ENCODE data around the gene GLB1L3.
"Not testable (repeated sequence)": the region's sequence is repeated elsewhere in the genome, so short reads cannot be mapped to it uniquely, and the experiment has no call there.

GLB1L3 gene

GRCh38 chr11:134337051-134337450 is 60.9 kb downstream of the GLB1L3 start:
- H3K27me3 ChIP-seq (ENCODE audit: insufficient read depth, low read length): no peaks in the 10 kb centered on the region
- no peak overlapping the region for H3K4me3 ChIP-seq (ENCODE audit: low read length)
- no peaks in the 10 kb centered on the region for H3K9me3 ChIP-seq (ENCODE audit: low read length)
- H2AFZ ChIP-seq (ENCODE audit: low read depth, low read length): no peak overlapping the region
- no peaks in the 10 kb centered on the region for H3K4me1 ChIP-seq (ENCODE audit: insufficient read depth, low read length)
- no peaks in the 10 kb centered on the region for H3K36me3 ChIP-seq (ENCODE audit: insufficient read depth, low read length)

- Histone ChIP-seq H3K9me3 (ENCODE audit: low read length) (no peaks in the 10 kb centered on the region), H2AFZ (ENCODE audit: low read depth, low read length) (no peak overlapping the region), H3K36me3 (ENCODE audit: insufficient read depth, low read length) (no peaks in the 10 kb centered on the region), H3K27me3 (ENCODE audit: insufficient read depth, low read length) (no peaks in the 10 kb centered on the region), H3K4me3 (ENCODE audit: low read length) (no peak overlapping the region), H3K4me1 (ENCODE audit: insufficient read depth, low read length) (no peaks in the 10 kb centered on the region)
Observed at GRCh38 chr11:134338068-134338467, 61.9 kb downstream of the GLB1L3 start.

GRCh38 chr11:134338654-134339053 is 62.5 kb downstream of the GLB1L3 start:
- Histone ChIP-seq H2AFZ (ENCODE audit: low read depth, low read length) (no peak overlapping the region), H3K9me3 (ENCODE audit: low read length) (no peaks in the 10 kb centered on the region)

GRCh38 chr11:134339756-134340155 is 63.6 kb downstream of the GLB1L3 start:
- Histone ChIP-seq H2AFZ (ENCODE audit: low read depth, low read length) (no peak overlapping the region), H3K4me3 (ENCODE audit: low read length) (no peak overlapping the region), H3K4me1 (ENCODE audit: insufficient read depth, low read length) (no peaks in the 10 kb centered on the region), H3K9me3 (ENCODE audit: low read length) (no peaks in the 10 kb centered on the region), H3K36me3 (ENCODE audit: insufficient read depth, low read length) (no peaks in the 10 kb centered on the region), H3K27me3 (ENCODE audit: insufficient read depth, low read length) (no peaks in the 10 kb centered on the region)

More at GRCh38 chr11:134338654-134339053, 62.5 kb downstream of the GLB1L3 start:
- Histone ChIP-seq H3K4me1 (ENCODE audit: insufficient read depth, low read length) (no peaks in the 10 kb centered on the region), H3K4me3 (ENCODE audit: low read length) (no peak overlapping the region), H3K27me3 (ENCODE audit: insufficient read depth, low read length) (no peaks in the 10 kb centered on the region), H3K36me3 (ENCODE audit: insufficient read depth, low read length) (no peaks in the 10 kb centered on the region)

GRCh38 chr11:134340354-134340964 is 64.3 kb downstream of the GLB1L3 start:
- Histone ChIP-seq H3K9me3 (ENCODE audit: low read length) (no peaks in the 10 kb centered on the region), H3K36me3 (ENCODE audit: insufficient read depth, low read length) (no peaks in the 10 kb centered on the region), H3K4me1 (ENCODE audit: insufficient read depth, low read length) (no peaks in the 10 kb centered on the region), H3K27me3 (ENCODE audit: insufficient read depth, low read length) (no peaks in the 10 kb centered on the region), H2AFZ (ENCODE audit: low read depth, low read length) (no peak overlapping the region), H3K4me3 (ENCODE audit: low read length) (no peak overlapping the region)

- no peaks in the 10 kb centered on the region for H3K9me3 ChIP-seq (ENCODE audit: low read length)
- no peaks in the 10 kb centered on the region for H3K4me1 ChIP-seq (ENCODE audit: insufficient read depth, low read length)
- no peak overlapping the region for H2AFZ ChIP-seq (ENCODE audit: low read depth, low read length)
- no peaks in the 10 kb centered on the region for H3K27me3 ChIP-seq (ENCODE audit: insufficient read depth, low read length)
- no peak overlapping the region for H3K4me3 ChIP-seq (ENCODE audit: low read length)
- H3K36me3 ChIP-seq (ENCODE audit: insufficient read depth, low read length): no peaks in the 10 kb centered on the region
Observed at GRCh38 chr11:134341805-134342571, 65.8 kb downstream of the GLB1L3 start.

GRCh38 chr11:134342572-134343340 is 66.6 kb downstream of the GLB1L3 start:
- H3K4me1 ChIP-seq (ENCODE audit: insufficient read depth, low read length): no peaks in the 10 kb centered on the region
- no peaks in the 10 kb centered on the region for H3K27me3 ChIP-seq (ENCODE audit: insufficient read depth, low read length)
- H2AFZ ChIP-seq (ENCODE audit: low read depth, low read length): no peak overlapping the region
- no peaks in the 10 kb centered on the region for H3K9me3 ChIP-seq (ENCODE audit: low read length)
- H3K36me3 ChIP-seq (ENCODE audit: insufficient read depth, low read length): no peaks in the 10 kb centered on the region
- no peak overlapping the region for H3K4me3 ChIP-seq (ENCODE audit: low read length)

GRCh38 chr11:134343646-134344045 is 67.5 kb downstream of the GLB1L3 start:
- Histone ChIP-seq H3K36me3 (ENCODE audit: insufficient read depth, low read length) (no peaks in the 10 kb centered on the region), H3K9me3 (ENCODE audit: low read length) (no peaks in the 10 kb centered on the region), H2AFZ (ENCODE audit: low read depth, low read length) (no peak overlapping the region), H3K27me3 (ENCODE audit: insufficient read depth, low read length) (no peaks in the 10 kb centered on the region), H3K4me3 (ENCODE audit: low read length) (no peak overlapping the region), H3K4me1 (ENCODE audit: insufficient read depth, low read length) (no peaks in the 10 kb centered on the region)

- H3K4me3 ChIP-seq (ENCODE audit: low read length); H2AFZ ChIP-seq (ENCODE audit: low read depth, low read length); H3K36me3 ChIP-seq (ENCODE audit: insufficient read depth, low read length); H3K9me3 ChIP-seq (ENCODE audit: low read length); H3K27me3 ChIP-seq (ENCODE audit: insufficient read depth, low read length); H3K4me1 ChIP-seq (ENCODE audit: insufficient read depth, low read length): not testable (repeated sequence)
Observed at GRCh38 chr11:134344497-134345236, 68.5 kb downstream of the GLB1L3 start.

- Histone ChIP-seq H3K27me3 (ENCODE audit: insufficient read depth, low read length) (no peaks in the 10 kb centered on the region), H3K9me3 (ENCODE audit: low read length) (no peaks in the 10 kb centered on the region)
Observed at GRCh38 chr11:134345237-134345550, 69.0 kb downstream of the GLB1L3 start.

GRCh38 chr11:134346101-134346975 is 70.2 kb downstream of the GLB1L3 start:
- Histone ChIP-seq H3K9me3 (ENCODE audit: low read length) (no peaks in the 10 kb centered on the region), H3K27me3 (ENCODE audit: insufficient read depth, low read length) (no peaks in the 10 kb centered on the region), H3K4me1 (ENCODE audit: insufficient read depth, low read length) (no peaks in the 10 kb centered on the region), H3K4me3 (ENCODE audit: low read length) (no peak overlapping the region), H3K36me3 (ENCODE audit: insufficient read depth, low read length) (no peaks in the 10 kb centered on the region), H2AFZ (ENCODE audit: low read depth, low read length) (no peak overlapping the region)

More at GRCh38 chr11:134345237-134345550, 69.0 kb downstream of the GLB1L3 start:
- H2AFZ ChIP-seq (ENCODE audit: low read depth, low read length): no peak overlapping the region
- H3K4me3 ChIP-seq (ENCODE audit: low read length): no peak overlapping the region
- H3K4me1 ChIP-seq (ENCODE audit: insufficient read depth, low read length): no peaks in the 10 kb centered on the region
- no peaks in the 10 kb centered on the region for H3K36me3 ChIP-seq (ENCODE audit: insufficient read depth, low read length)

GRCh38 chr11:134346976-134347350 is 70.8 kb downstream of the GLB1L3 start:
- Histone ChIP-seq H3K36me3 (ENCODE audit: insufficient read depth, low read length) (no peaks in the 10 kb centered on the region), H3K27me3 (ENCODE audit: insufficient read depth, low read length) (no peaks in the 10 kb centered on the region), H3K4me3 (ENCODE audit: low read length) (no peak overlapping the region), H2AFZ (ENCODE audit: low read depth, low read length) (no peak overlapping the region), H3K4me1 (ENCODE audit: insufficient read depth, low read length) (no peaks in the 10 kb centered on the region), H3K9me3 (ENCODE audit: low read length) (no peaks in the 10 kb centered on the region)

Data from neuron (in vitro differentiated cells).